HG03565 (cell line): ENCODE measurements around the gene SPEF1.
"Not testable (repeated sequence)": the region's sequence is repeated elsewhere in the genome, so short reads cannot be mapped to it uniquely, and the experiment has no call there.

Experiments used
- ATAC-seq: cut with Tn5 transposase; IDR thresholded peaks from one replicate; pipeline ENCODE4 v1.9.1; 2021; ENCODE audit warnings: mild to moderate bottlenecking, moderate library complexity; ENCODE audit not compliant: unreplicated experiment

The SPEF1 gene

GRCh38 chr20:3781153-3781910 lies at the start of gene SPEF1:
Gene SPEF1 (minus strand): TSS chr20:3781448. CDS start chr20:3781287, 161 bp downstream.
- ATAC-seq: no peak

- not testable (repeated sequence) for ATAC-seq
These were observed 48.6 kb upstream of the SPEF1 start for GRCh38 chr20:3829891-3830290.

GRCh38 chr20:3828798-3829197 lies 47.5 kb upstream of the SPEF1 start:
- no peak for ATAC-seq

GRCh38 chr20:3826420-3826819 lies 45.2 kb upstream of the SPEF1 start:
- ATAC-seq: no peak

GRCh38 chr20:3825526-3825925 lies 44.3 kb upstream of the SPEF1 start:
- ATAC-seq: no peak

- ATAC-seq: no peak
These were observed 42.6 kb upstream of the SPEF1 start for GRCh38 chr20:3823881-3824280.

- no peak for ATAC-seq
These were observed 40.7 kb upstream of the SPEF1 start for GRCh38 chr20:3821996-3822395.

GRCh38 chr20:3820901-3821727 lies 39.9 kb upstream of the SPEF1 start:
- no peak for ATAC-seq

GRCh38 chr20:3820048-3820900 lies 39.0 kb upstream of the SPEF1 start, which contains the start of gene AP5S1:
Gene AP5S1 (plus strand): TSS chr20:3820547. CDS start chr20:3822118, 1,571 bp downstream.
- peak; percentile 73 for ATAC-seq

- no peak for ATAC-seq
These were observed 38.3 kb upstream of the SPEF1 start for GRCh38 chr20:3819411-3820047.

GRCh38 chr20:3818155-3819151 lies 37.2 kb upstream of the SPEF1 start:
- no peak for ATAC-seq

GRCh38 chr20:3815703-3816315 lies 34.6 kb upstream of the SPEF1 start:
- no peak for ATAC-seq

GRCh38 chr20:3814928-3815495 lies 33.8 kb upstream of the SPEF1 start:
- no peak for ATAC-seq

GRCh38 chr20:3813848-3814581 lies 32.8 kb upstream of the SPEF1 start:
- ATAC-seq: no peak

- no peak for ATAC-seq
These were observed 32.0 kb upstream of the SPEF1 start for GRCh38 chr20:3812975-3813847.

GRCh38 chr20:3812259-3812681 lies 31.0 kb upstream of the SPEF1 start:
- ATAC-seq: no peak
